HepG2 (cell line): Measurements from ENCODE around the gene CPLX1.

Experiments used
- HNF4A ChIP-seq: sonication (generic); formaldehyde crosslinking; IDR thresholded peaks from 2 replicates; pipeline ENCODE4 v1.4.0; 2020; ENCODE audit warnings: missing genetic modification reagents
- JUND ChIP-seq: sonication (generic); formaldehyde crosslinking; IDR thresholded peaks from 2 replicates; pipeline ENCODE4 v1.8.0; 2022; ENCODE audit warnings: mild to moderate bottlenecking, missing genetic modification reagents
- TEF ChIP-seq: sonication (generic); formaldehyde crosslinking; IDR thresholded peaks from 2 replicates; pipeline ENCODE4 v1.5.0; 2020; ENCODE audit warnings: missing genetic modification reagents
- UBTF ChIP-seq: sonication (generic); formaldehyde crosslinking; IDR thresholded peaks from 2 replicates; pipeline ENCODE4 v1.4.0; 2020; ENCODE audit warnings: mild to moderate bottlenecking, missing genetic modification reagents
- ZNF317 ChIP-seq: sonication (generic); formaldehyde crosslinking; IDR thresholded peaks from 2 replicates; pipeline ENCODE4 v1.5.0; 2020; ENCODE audit warnings: mild to moderate bottlenecking, missing genetic modification reagents

- TF ChIP-seq JUND (CRISPR knock-in tag) (no peak), ZNF317 (CRISPR knock-in tag) (no peak), TEF (CRISPR knock-in tag) (no peak), HNF4A (CRISPR knock-in tag) (no peak), UBTF (CRISPR knock-in tag) (no peak)
Observed at GRCh38 chr4:773214-773613, 52.7 kb downstream of the CPLX1 start.
